BLaER1 treated with 17β-estradiol and CSF1 and Interleukin-3, amounts not matched to agents 10 nM and 100 nM (cell line): ENCODE results near the gene LYG1.
"Not testable (repeated sequence)": the region's sequence is repeated elsewhere in the genome, so short reads cannot be mapped to it uniquely, and the experiment has no call there.

Source experiments
- H3K27ac ChIP-seq, 11 experiments: shearing (Covaris generic); formaldehyde crosslinking; 2 replicates each; pipeline ENCODE4 v1.8.1; 2022
- H3K27me3 ChIP-seq, 11 experiments: shearing (Covaris generic); formaldehyde crosslinking; 2 replicates each; pipeline ENCODE4 v1.8.1; 2022
- H3K36me3 ChIP-seq, 11 experiments: shearing (Covaris generic); formaldehyde crosslinking; 2 replicates each; pipeline ENCODE4 v1.8.1; 2022
- H3K4me1 ChIP-seq, 10 experiments: shearing (Covaris generic); formaldehyde crosslinking; 2 replicates each; pipeline ENCODE4 v1.8.1; 2022
- H3K4me2 ChIP-seq, 11 experiments: shearing (Covaris generic); formaldehyde crosslinking; 2 replicates each; pipeline ENCODE4 v1.8.1; 2022
- H3K4me3 ChIP-seq, 10 experiments: shearing (Covaris generic); formaldehyde crosslinking; 2 replicates each; pipeline ENCODE4 v1.8.1; 2022
- H3K9ac ChIP-seq, 11 experiments: shearing (Covaris generic); formaldehyde crosslinking; 2 replicates each; pipeline ENCODE4 v1.8.1; 2022
- H3K9me3 ChIP-seq, 11 experiments: shearing (Covaris generic); formaldehyde crosslinking; replicated peaks in 1 of 11; 2 replicates each; pipeline ENCODE4 v1.8.1; 2022
- H4K20me1 ChIP-seq, 11 experiments: shearing (Covaris generic); formaldehyde crosslinking; 2 replicates each; pipeline ENCODE4 v1.8.1; 2022
- Cebpa-rat ChIP-seq, 11 experiments: shearing (Covaris generic); IDR thresholded peaks; 2 replicates each; pipeline ENCODE4 v1.8.1; 2022

LYG1 gene

GRCh38 chr2:99337113-99338028 is 36.4 kb upstream of the LYG1 start, which contains the start of gene EIF5B:
TSS of gene EIF5B (plus strand) at chr2:99337389. CDS start at chr2:99337555, 166 bp downstream.
- Histone ChIP-seq H3K4me2 (peak within 1 kb of the TSS; percentile 81 to 96 (median 88)), H3K27ac (peak within 1 kb of the TSS; percentile 75 to 91 (median 89)), H3K4me1 (peaks cover 30 to 49% (median 38%) of the 10 kb centered on the region in 10 experiments), H3K27me3 (no peaks in the 10 kb centered on the region), H4K20me1 (peaks cover 14 to 84% (median 69%) of the 10 kb centered on the region in 11 experiments; a peak in 21 of 22 replicates), H3K4me3 (peak within 1 kb of the TSS; percentile 88 to 99 (median 90)), H3K36me3 (peaks cover 7 to 32% (median 15%) of the 10 kb centered on the region in 11 experiments), H3K9ac (peak within 1 kb of the TSS; percentile 89 to 97 (median 93)), H3K9me3 (no peaks in the 10 kb centered on the region)
- no peak for TF ChIP-seq Cebpa-rat (IDR thresholded peaks at IDR 0.05)

- H3K36me3 ChIP-seq: peaks cover 13 to 34% (median 20%) of the 10 kb centered on the region in 11 experiments
- peak overlapping the region; percentile 88 to 99 (median 90) for H3K4me3 ChIP-seq
- peaks cover 14 to 83% (median 69%) of the 10 kb centered on the region in 11 experiments; a peak in 21 of 22 replicates for H4K20me1 ChIP-seq
- no peaks in the 10 kb centered on the region for H3K9me3 ChIP-seq
- TF ChIP-seq Cebpa-rat (IDR thresholded peaks at IDR 0.05): no peak
- peak overlapping the region; percentile 89 to 97 (median 93) for H3K9ac ChIP-seq
- H3K27ac ChIP-seq: peak overlapping the region; percentile 62 to 91 (median 89)
- no peaks in the 10 kb centered on the region for H3K27me3 ChIP-seq
- peak overlapping the region; percentile 81 to 96 (median 87) for H3K4me2 ChIP-seq
- H3K4me1 ChIP-seq: peaks cover 30 to 49% (median 38%) of the 10 kb centered on the region in 10 experiments
Measured at GRCh38 chr2:99336804-99337112, 35.8 kb upstream of the LYG1 start.

- Histone ChIP-seq H3K9me3 (no peaks in the 10 kb centered on the region), H3K4me2 (peak within 1 kb of the TSS; percentile 86 to 98 (median 94)), H3K27ac (peak within 1 kb of the TSS; percentile 63 to 91 (median 89)), H3K9ac (peak within 1 kb of the TSS; percentile 89 to 97 (median 93)), H3K4me3 (peak within 1 kb of the TSS; percentile 88 to 99 (median 90)), H3K4me1 (peaks cover 30 to 47% (median 38%) of the 10 kb centered on the region in 10 experiments), H3K27me3 (no peaks in the 10 kb centered on the region), H3K36me3 (peaks cover 19 to 38% (median 26%) of the 10 kb centered on the region in 11 experiments), H4K20me1 (peaks cover 11 to 81% (median 68%) of the 10 kb centered on the region in 11 experiments; a peak in 20 of 22 replicates)
- peak; percentile 56 to 89 (median 73); a peak in 18 of 22 replicates for TF ChIP-seq Cebpa-rat (IDR thresholded peaks at IDR 0.05)
Measured at GRCh38 chr2:99335911-99336803, 35.2 kb upstream of the LYG1 start, which contains the start of gene TXNDC9. TSS of gene TXNDC9 (minus strand) at chr2:99336333. CDS start at chr2:99333210, 3,123 bp downstream.

DNA sequence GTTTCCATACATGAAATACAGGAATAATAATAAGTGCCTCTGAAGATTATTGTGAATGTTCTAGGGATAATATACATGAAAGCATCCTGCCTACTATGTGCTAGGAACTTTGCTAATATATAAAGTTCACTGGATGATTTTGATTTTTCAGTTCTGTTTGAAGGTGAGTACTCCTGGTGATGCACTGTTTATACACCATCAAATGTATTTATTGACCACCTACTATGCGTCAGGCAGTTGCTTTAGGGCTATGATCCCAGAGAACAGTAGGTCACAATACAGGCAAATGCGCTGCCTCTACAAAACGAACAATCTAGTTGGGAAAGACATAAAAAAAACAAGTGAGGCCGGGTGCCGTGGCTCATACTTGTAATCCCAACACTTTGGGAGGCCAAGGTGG is 24.4 kb upstream of the LYG1 start:
- H3K27ac ChIP-seq: no peak overlapping the region
- no peak for TF ChIP-seq Cebpa-rat (IDR thresholded peaks at IDR 0.05)
- peaks cover 5 to 54% (median 30%) of the 10 kb centered on the region in 11 experiments; a peak in 20 of 22 replicates for H4K20me1 ChIP-seq
- no peak overlapping the region for H3K9ac ChIP-seq
- H3K27me3 ChIP-seq: no peaks in the 10 kb centered on the region
- H3K36me3 ChIP-seq: peaks cover 97 to 100% (median 99%) of the 10 kb centered on the region in 11 experiments
- no peaks in the 10 kb centered on the region for H3K4me1 ChIP-seq
- H3K4me2 ChIP-seq: no peak overlapping the region
- H3K9me3 ChIP-seq: no peaks in the 10 kb centered on the region
- H3K4me3 ChIP-seq: no peak overlapping the region

DNA sequence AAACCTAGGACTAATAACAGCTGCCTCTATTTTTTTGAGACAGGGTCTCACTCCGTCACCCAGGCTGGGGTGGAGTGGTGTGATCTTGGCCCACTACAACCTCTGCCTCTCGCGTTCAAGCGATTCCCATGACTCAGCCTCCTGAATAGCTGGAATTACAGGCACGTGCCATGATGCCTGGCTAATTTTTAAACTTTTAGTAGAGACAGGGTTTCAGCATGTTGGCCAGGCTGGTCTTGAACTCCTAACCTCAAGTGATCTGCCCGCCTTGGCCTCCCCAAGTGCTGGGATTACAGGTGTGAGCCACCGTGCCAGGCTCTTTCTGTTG is 16.8 kb upstream of the LYG1 start:
- not testable (repeated sequence) for H4K20me1 ChIP-seq, H3K27me3 ChIP-seq, H3K4me2 ChIP-seq, H3K4me1 ChIP-seq, H3K9ac ChIP-seq, H3K27ac ChIP-seq, H3K4me3 ChIP-seq
- peaks cover 62 to 77% (median 68%) of the 10 kb centered on the region in 11 experiments for H3K36me3 ChIP-seq
- peaks cover 0 to 21% (median 5%) of the 10 kb centered on the region in 11 experiments; a peak in 8 of 22 replicates for H3K9me3 ChIP-seq

GRCh38 chr2:99317161-99317872 is 16.3 kb upstream of the LYG1 start:
- Histone ChIP-seq H3K27ac (no peak overlapping the region), H3K9me3 (peaks cover 0 to 21% (median 5%) of the 10 kb centered on the region in 11 experiments; a peak in 8 of 22 replicates), H3K4me1 (no peaks in the 10 kb centered on the region), H4K20me1 (peaks cover 0 to 7% (median 0%) of the 10 kb centered on the region in 11 experiments; a peak in 2 of 22 replicates), H3K36me3 (peaks cover 57 to 74% (median 63%) of the 10 kb centered on the region in 11 experiments), H3K4me3 (no peak overlapping the region), H3K9ac (no peak overlapping the region), H3K27me3 (no peaks in the 10 kb centered on the region), H3K4me2 (no peak overlapping the region)
- TF ChIP-seq Cebpa-rat (IDR thresholded peaks at IDR 0.05): no peak

- H3K4me3 ChIP-seq: no peak overlapping the region
- TF ChIP-seq Cebpa-rat (IDR thresholded peaks at IDR 0.05): no peak
- H4K20me1 ChIP-seq: no peaks in the 10 kb centered on the region
Measured at GRCh38 chr2:99299580-99299979, 1.4 kb downstream of the LYG1 start.

GRCh38 chr2:99297994-99298393 is 3.0 kb downstream of the LYG1 start:
- no peaks in the 10 kb centered on the region for H4K20me1 ChIP-seq
- H3K27me3 ChIP-seq: no peaks in the 10 kb centered on the region
- H3K36me3 ChIP-seq: peaks cover 25 to 63% (median 30%) of the 10 kb centered on the region in 11 experiments
- H3K4me3 ChIP-seq: no peak overlapping the region
- TF ChIP-seq Cebpa-rat (IDR thresholded peaks at IDR 0.05): no peak
- peak overlapping the region in 4 of 11 experiments; percentile 3 to 38 (median 21); a peak in 6 of 22 replicates for H3K4me2 ChIP-seq
- H3K27ac ChIP-seq: 0 out of 22 replicates have a peak overlapping the region, but pooled peaks of 3 of the 11 experiments have one; percentile 4 to 28 (median 17)
- H3K9me3 ChIP-seq: peaks cover 0 to 15% (median 9%) of the 10 kb centered on the region in 11 experiments; a peak in 10 of 22 replicates
- H3K9ac ChIP-seq: no peak overlapping the region
- peaks cover 0 to 10% (median 7%) of the 10 kb centered on the region in 10 experiments; a peak in 8 of 20 replicates for H3K4me1 ChIP-seq

More at GRCh38 chr2:99299580-99299979, 1.4 kb downstream of the LYG1 start:
- Histone ChIP-seq H3K27ac (no peak overlapping the region), H3K4me2 (no peak overlapping the region), H3K36me3 (peaks cover 35 to 63% (median 46%) of the 10 kb centered on the region in 11 experiments), H3K9me3 (peaks cover 0 to 15% (median 9%) of the 10 kb centered on the region in 11 experiments; a peak in 10 of 22 replicates), H3K4me1 (peaks cover 0 to 10% (median 7%) of the 10 kb centered on the region in 10 experiments; a peak in 8 of 20 replicates), H3K9ac (no peak overlapping the region), H3K27me3 (no peaks in the 10 kb centered on the region)
